ENCODE data around the gene ERF.

The ERF gene

GRCh38 chr19:42286349-42287016 lies 31.6 kb upstream of the ERF start:
- DNase-seq, result no peak

- no peak for DNase-seq
These were observed 31.0 kb upstream of the ERF start for GRCh38 chr19:42285988-42286348.

GRCh38 chr19:42285541-42285941 lies 30.6 kb upstream of the ERF start:
- DNase-seq, result no peak

- no peak for DNase-seq
These were observed 29.8 kb upstream of the ERF start for GRCh38 chr19:42284591-42285341.

GRCh38 chr19:42284066-42284501 lies 29.2 kb upstream of the ERF start:
- DNase-seq, result no peak

- DNase-seq, result peak; percentile 47
These were observed 28.5 kb upstream of the ERF start for GRCh38 chr19:42283188-42284065.

GRCh38 chr19:42282819-42283187 lies 27.9 kb upstream of the ERF start:
- no peak for DNase-seq

GRCh38 chr19:42281827-42282762 lies 27.2 kb upstream of the ERF start:
- no peak for DNase-seq

- DNase-seq, result no peak
These were observed 26.4 kb upstream of the ERF start for GRCh38 chr19:42281146-42281826.

GRCh38 chr19:42280815-42281145 lies 25.9 kb upstream of the ERF start:
- no peak for DNase-seq

- DNase-seq, result peak; percentile 69
These were observed 25.2 kb upstream of the ERF start for GRCh38 chr19:42279902-42280814.

GRCh38 chr19:42279155-42279901 lies 24.4 kb upstream of the ERF start:
- DNase-seq, result no peak

- DNase-seq, result no peak
These were observed 23.7 kb upstream of the ERF start for GRCh38 chr19:42278452-42279154.

GRCh38 chr19:42277821-42278451 lies 23.0 kb upstream of the ERF start:
- no peak for DNase-seq

GRCh38 chr19:42276821-42277220 lies 21.9 kb upstream of the ERF start:
- DNase-seq, result no peak

- no peak for DNase-seq
These were observed 21.4 kb upstream of the ERF start for GRCh38 chr19:42276284-42276683.

GRCh38 chr19:42275517-42275916 lies 20.6 kb upstream of the ERF start:
- no peak for DNase-seq

GRCh38 chr19:42275103-42275502 lies 20.2 kb upstream of the ERF start:
- no peak for DNase-seq

- DNase-seq, result no peak
These were observed 19.2 kb upstream of the ERF start for GRCh38 chr19:42274065-42274682.

All from NCI-H1417 treated with DMSO at 0.1 percent for 48 hours (cell line).